HL-60 (cell line): ENCODE measurements around the gene ADAMTS14.

Source experiments
- CTCF ChIP-seq: IDR thresholded peaks from one replicate; pipeline ENCODE4 v1.5.1; 2011; ENCODE audit warnings: low read length, control low read depth, inconsistent platforms; ENCODE audit not compliant: insufficient read depth
- POLR2AphosphoS5 ChIP-seq: IDR thresholded peaks from 2 replicates; pipeline ENCODE4 v1.6.1; 2012; ENCODE audit warnings: low read depth
- REST ChIP-seq: IDR thresholded peaks from 2 replicates; pipeline ENCODE4 v1.6.1; 2012; ENCODE audit warnings: low read depth; ENCODE audit not compliant: insufficient replicate concordance
- SPI1 ChIP-seq: IDR thresholded peaks from 2 replicates; pipeline ENCODE4 v1.6.1; 2012; ENCODE audit warnings: low read depth, mild to moderate bottlenecking, borderline replicate concordance

- TF ChIP-seq REST (no peak), CTCF (no peak), POLR2AphosphoS5 (no peak), SPI1 (no peak)
Observed at GRCh38 chr10:70690589-70690988, 18.3 kb downstream of the ADAMTS14 start.
